ENCODE data around the gene CKAP4. TPM values are rescaled to one million over a fixed set of nuclear protein-coding genes. Genes with fewer than 3 reads are reported as not detected.

The CKAP4 gene
- total RNA-seq, 1 experiment from 2014 or later = 69.6 TPM

GRCh38 chr12:106258935-106259334 lies 11.1 kb upstream of the CKAP4 start:
- Mint-ChIP-seq H3K36me3 (no peaks in the 10 kb centered on the region), H3K27ac (no peak overlapping the region), H3K4me1 (no peaks in the 10 kb centered on the region), H3K27me3 (ENCODE audit: low read depth) (no peaks in the 10 kb centered on the region), H3K9me3 (no peaks in the 10 kb centered on the region), H3K4me3 (no peak overlapping the region)
- TF ChIP-seq JUN (CRISPR knock-in tag; IDR thresholded peaks at IDR 0.05) (no peak), ZNF671 (CRISPR knock-in tag; IDR thresholded peaks at IDR 0.05) (no peak), JAZF1 (CRISPR knock-in tag; IDR thresholded peaks at IDR 0.05) (no peak), ZNF532 (CRISPR knock-in tag; IDR thresholded peaks at IDR 0.05; ENCODE audit: borderline replicate concordance) (no peak), MXD4 (CRISPR knock-in tag; IDR thresholded peaks at IDR 0.05; ENCODE audit: borderline replicate concordance) (no peak), RELA (CRISPR knock-in tag; IDR thresholded peaks at IDR 0.05; ENCODE audit: borderline replicate concordance) (no peak), E2F1 (CRISPR knock-in tag; IDR thresholded peaks at IDR 0.05) (no peak), MLX (CRISPR knock-in tag; IDR thresholded peaks at IDR 0.05) (no peak), ZNF219 (CRISPR knock-in tag; IDR thresholded peaks at IDR 0.05; ENCODE audit: borderline replicate concordance) (no peak), ETV6 (CRISPR knock-in tag; IDR thresholded peaks at IDR 0.05) (no peak), GRHL2 (CRISPR knock-in tag; IDR thresholded peaks at IDR 0.05; ENCODE audit: insufficient replicate concordance, severe bottlenecking) (no peak), ZNF263 (CRISPR knock-in tag; IDR thresholded peaks at IDR 0.05; ENCODE audit: low read depth) (no peak), ZBTB43 (CRISPR knock-in tag; IDR thresholded peaks at IDR 0.05) (no peak), HMGXB4 (CRISPR knock-in tag; IDR thresholded peaks at IDR 0.05) (no peak), SOX15 (CRISPR knock-in tag; IDR thresholded peaks at IDR 0.05) (no peak), TP53 (CRISPR knock-in tag; IDR thresholded peaks at IDR 0.05) (no peak), MAX (CRISPR knock-in tag; IDR thresholded peaks at IDR 0.05) (no peak), ELF4 (CRISPR knock-in tag; IDR thresholded peaks at IDR 0.05; ENCODE audit: low read depth) (no peak)
- DNase-seq (ENCODE audit: low spot score) = no peak
- no peak for ATAC-seq
- POLR2A ChIA-PET = no interaction called here
- CTCF ChIA-PET = no interaction called here
